ACHN (cell line): Measurements from ENCODE around the gene UNC13B.

Experiments used
- DNase-seq: peaks from one replicate; pipeline ENCODE4 v3.0.0-alpha.2; 2015
- in situ Hi-C: cut with HindIII; loops from 2 replicates; pipeline ENCODE4 v1.10.0; 2017; ENCODE audit warnings: low sequenced_read_pairs, low pct_ligation_motif_present, low pct_unique_long_range_greater_than_20kb

Gene UNC13B

GRCh38 chr9:35431467-35431866 is 269.7 kb downstream of the UNC13B start:
- no peak for DNase-seq
- in situ Hi-C loops = no loop called here

DNA sequence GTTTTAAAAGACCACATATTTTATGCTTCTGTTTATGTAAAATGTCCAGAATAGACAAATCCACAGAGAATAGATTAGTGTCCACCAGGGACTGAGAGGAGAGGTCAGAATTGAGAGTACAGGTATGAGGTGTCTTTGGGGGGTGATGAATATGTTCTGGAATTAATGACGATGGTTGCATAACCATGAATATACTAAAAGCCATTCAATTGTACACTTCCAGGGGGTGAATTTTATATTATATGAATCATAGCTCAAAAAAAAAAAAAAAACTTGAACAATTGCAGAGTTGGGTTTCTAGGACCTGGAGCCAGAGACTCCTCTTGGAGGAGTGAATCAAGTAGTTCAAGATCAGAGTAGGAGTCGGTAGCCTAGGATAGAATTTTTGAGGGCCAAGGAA is 270.3 kb downstream of the UNC13B start:
- in situ Hi-C loops = no loop called here
- DNase-seq = no peak

DNA sequence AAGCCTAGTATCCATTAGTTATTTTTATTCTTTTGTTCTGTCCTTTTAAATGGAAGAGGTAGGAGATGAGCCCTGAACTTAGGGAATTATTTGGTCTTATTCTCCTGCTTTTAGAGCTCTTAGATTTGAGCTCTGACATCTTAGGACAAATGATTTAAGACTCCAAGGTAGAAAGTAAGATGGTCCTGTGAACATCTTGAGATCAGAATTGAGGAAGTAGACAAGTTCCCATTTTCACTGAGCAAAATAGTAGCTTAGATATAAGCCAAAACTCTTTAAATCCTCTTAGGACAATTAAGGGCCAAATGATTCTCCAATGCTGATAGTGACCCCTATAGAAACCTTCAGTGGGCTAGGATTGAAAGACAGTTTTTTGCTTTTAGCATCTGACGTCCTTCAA is 275.1 kb downstream of the UNC13B start:
- in situ Hi-C loops = no loop called here
- no peak for DNase-seq

- no peak for DNase-seq
- in situ Hi-C loops = no loop called here
Observed at GRCh38 chr9:35446012-35446411, 284.2 kb downstream of the UNC13B start.

DNA sequence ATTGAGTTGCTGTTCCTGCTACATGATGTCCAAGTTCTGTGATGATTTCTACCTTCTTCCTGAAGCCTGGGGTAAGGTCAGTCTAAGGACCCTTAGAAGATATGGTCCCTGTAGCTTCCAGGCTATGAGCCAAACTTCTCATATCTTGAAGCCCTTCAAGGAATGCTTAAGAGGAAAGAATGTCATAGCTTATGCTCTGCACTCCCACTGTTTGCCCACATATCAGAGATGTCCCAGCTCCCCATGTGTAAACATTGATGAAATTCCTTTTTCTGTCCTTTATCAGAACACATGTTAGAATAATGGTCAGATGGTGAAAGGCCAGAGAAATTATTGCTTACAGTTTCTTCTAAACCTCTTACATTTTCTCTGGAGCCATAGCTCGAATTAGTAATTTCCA is 286.7 kb downstream of the UNC13B start:
- in situ Hi-C loops = no loop called here
- DNase-seq = no peak

- no peak for DNase-seq
- in situ Hi-C loops = no loop called here
Observed at GRCh38 chr9:35452481-35452880, 290.7 kb downstream of the UNC13B start.

GRCh38 chr9:35453786-35454185 is 292.0 kb downstream of the UNC13B start:
- in situ Hi-C loops = no loop called here
- DNase-seq = no peak
